COR-L47 (cell line): ENCODE data around the gene USPL1.

Source experiments
- DNase-seq: peaks from one replicate; lab custom pipeline; 2025; lab: John Stamatoyannopoulos, UW

USPL1 gene

GRCh38 chr13:30696278-30697176 is 78.8 kb downstream of the USPL1 start:
- DNase-seq: no peak

DNA sequence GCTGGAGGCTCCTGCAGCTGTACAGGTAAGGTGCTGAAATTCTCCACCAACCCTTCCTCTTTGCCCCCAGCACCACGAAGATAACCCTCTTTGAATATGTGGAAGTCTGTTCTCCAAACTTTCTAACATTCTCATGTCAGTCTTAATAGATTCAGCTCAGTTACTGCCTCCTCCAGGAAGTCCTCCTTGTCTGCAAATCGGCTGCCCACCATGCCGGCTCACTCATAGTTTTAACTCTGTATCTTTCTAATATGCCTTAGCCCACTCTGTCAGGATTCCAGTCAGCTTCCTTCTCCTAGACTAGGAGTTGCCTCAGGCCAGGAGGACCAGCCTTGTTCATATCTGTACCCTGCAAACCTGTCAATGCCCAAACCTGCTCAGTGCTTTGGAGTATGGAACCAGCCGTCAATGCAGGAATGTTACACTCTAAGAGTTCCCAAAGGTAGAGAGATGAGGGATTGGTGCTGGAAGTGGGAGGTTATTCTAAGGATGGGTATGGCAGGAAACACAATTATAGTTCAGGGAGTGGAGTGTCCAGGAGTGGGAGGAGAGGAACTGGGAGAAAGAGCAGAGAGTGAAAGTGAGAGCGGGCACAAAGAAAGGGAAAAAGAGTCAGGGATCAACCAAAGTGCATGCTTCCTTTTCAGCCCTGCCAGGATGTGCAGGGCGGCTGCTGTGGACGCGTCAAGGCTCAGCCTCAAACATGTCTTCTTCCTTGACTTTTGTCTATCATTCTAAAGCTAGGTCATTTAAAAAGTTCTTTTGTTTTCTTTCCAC is 79.6 kb downstream of the USPL1 start:
- no peak for DNase-seq

DNA sequence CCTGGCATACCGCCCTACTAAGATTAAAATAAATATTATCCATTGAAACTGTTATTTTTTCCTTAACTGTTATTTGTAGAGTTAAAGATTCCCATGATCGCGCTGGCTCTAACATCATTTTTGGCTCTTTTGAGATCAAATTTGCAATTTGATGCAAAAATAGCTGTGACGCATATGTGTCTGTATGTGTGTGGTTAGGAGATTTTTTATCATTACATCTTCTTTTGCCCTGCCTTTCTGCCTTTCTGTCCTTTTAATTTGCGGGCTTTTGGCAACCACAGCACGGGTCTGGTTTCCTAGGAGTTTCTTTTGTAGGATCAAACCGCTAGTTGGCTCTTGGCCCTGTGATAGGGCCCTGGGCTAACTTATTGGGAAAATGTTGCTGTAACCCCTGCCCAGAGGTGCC is 80.3 kb downstream of the USPL1 start:
- DNase-seq: no peak

GRCh38 chr13:30698488-30699005 is 80.8 kb downstream of the USPL1 start:
- no peak for DNase-seq

GRCh38 chr13:30700364-30700763 is 82.6 kb downstream of the USPL1 start:
- DNase-seq: no peak

GRCh38 chr13:30702006-30702405 is 84.3 kb downstream of the USPL1 start:
- DNase-seq: no peak

DNA sequence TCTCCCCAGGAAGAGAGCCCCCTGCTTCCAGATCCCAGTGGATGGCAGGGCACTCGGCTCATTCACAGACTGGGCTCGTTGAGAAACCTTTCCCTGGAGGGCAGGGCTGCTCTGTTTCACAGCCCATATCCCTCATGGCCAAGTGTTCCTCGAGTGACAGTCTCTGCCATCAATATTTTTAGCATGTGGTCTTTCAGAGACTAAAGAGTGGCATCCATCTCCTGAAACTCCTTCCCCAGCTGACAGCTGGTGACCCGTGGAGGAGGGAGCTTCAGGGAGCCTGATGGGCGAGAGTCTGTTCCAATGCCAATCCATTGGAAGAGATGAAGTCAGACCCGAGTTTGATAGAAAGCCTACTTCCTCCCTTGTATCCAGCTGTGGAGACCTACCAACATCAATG is 86.9 kb downstream of the USPL1 start:
- no peak for DNase-seq

DNA sequence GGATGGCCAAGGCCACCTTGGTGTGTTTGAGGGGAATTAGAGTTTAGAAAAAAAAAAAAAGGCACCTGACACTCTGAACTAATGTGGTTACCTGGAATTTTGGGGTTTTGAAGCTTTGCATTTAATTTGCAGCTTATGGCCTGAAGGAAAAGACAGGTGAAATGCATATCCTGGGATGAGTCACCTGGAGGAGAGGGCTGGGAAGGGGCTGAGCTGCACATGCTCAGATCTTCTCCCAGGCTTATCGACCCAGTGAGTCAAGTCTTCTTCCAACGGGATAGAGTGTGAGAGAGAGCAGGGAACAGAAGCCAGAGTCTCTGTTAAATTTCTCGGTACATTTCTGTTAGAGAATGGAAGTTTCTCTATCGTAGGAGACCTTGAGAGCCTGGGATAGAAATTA is 88.0 kb downstream of the USPL1 start:
- DNase-seq: no peak

DNA sequence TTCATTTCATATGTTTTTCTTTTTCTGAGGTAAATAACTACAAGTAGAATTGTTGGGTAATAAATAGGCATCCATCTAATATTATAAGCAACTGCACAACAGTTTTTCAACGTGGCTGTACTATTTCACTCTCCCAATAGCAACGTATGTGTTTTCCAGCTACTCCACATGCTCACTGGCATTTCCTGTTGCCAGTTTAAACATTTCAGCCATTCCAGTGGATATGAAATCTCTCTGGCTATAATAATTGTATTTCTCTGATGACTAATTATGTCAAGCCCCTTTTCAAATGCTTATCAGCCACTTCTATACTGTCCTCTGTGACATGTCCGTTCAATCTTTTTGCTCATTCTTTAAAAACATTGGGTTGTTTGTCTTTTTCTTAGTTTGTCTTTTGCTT is 90.8 kb downstream of the USPL1 start:
- no peak for DNase-seq
